GM13976 (cell line): ENCODE measurements around the gene PODXL2.

Source experiments
- DNase-seq: peaks from one replicate; pipeline ENCODE4 v3.0.0; 2012; ENCODE audit warnings: low spot score
- in situ Hi-C: fragments of 300-500 bp; cut with MboI; formaldehyde crosslinking; loops from one replicate; pipeline ENCODE4 v1.12.0; 2022; ENCODE audit warnings: low sequenced_read_pairs, mixed read lengths, inconsistent platforms; ENCODE audit not compliant: unreplicated experiment
- TF ChIP-seq, protein P1 (sequence below): IDR thresholded peaks from 2 replicates; pipeline ENCODE4 v1.5.1; 2012; ENCODE audit warnings: borderline replicate concordance, mild to moderate bottlenecking; ENCODE audit not compliant: insufficient read depth; ENCODE audit errors: extremely low read depth, missing control alignments, control extremely low read depth

The PODXL2 gene

DNA sequence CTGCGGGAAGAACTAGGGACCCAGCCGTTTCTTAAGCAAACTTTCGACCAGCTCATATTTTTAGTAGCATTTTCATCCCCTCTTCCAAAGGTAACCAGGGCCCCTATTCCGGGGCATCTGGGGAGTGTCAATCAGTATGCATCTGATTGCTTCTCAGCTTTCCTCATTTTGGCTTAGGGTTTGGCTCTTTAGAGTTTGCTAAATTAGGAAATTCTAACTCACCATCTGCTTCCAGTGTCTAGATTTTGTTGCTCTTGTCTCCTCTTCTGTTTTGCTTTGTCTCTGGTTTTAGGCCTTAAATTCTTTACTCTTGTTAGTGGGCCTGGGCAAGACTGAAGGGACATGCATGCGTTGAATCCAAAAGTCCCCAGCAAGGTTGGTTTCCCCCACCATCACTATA, 34.2 kb downstream of the PODXL2 start:
- DNase-seq = no peak
- in situ Hi-C loops = no loop called here
- TF ChIP-seq, protein P1, sequence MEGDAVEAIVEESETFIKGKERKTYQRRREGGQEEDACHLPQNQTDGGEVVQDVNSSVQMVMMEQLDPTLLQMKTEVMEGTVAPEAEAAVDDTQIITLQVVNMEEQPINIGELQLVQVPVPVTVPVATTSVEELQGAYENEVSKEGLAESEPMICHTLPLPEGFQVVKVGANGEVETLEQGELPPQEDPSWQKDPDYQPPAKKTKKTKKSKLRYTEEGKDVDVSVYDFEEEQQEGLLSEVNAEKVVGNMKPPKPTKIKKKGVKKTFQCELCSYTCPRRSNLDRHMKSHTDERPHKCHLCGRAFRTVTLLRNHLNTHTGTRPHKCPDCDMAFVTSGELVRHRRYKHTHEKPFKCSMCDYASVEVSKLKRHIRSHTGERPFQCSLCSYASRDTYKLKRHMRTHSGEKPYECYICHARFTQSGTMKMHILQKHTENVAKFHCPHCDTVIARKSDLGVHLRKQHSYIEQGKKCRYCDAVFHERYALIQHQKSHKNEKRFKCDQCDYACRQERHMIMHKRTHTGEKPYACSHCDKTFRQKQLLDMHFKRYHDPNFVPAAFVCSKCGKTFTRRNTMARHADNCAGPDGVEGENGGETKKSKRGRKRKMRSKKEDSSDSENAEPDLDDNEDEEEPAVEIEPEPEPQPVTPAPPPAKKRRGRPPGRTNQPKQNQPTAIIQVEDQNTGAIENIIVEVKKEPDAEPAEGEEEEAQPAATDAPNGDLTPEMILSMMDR = no peak

DNA sequence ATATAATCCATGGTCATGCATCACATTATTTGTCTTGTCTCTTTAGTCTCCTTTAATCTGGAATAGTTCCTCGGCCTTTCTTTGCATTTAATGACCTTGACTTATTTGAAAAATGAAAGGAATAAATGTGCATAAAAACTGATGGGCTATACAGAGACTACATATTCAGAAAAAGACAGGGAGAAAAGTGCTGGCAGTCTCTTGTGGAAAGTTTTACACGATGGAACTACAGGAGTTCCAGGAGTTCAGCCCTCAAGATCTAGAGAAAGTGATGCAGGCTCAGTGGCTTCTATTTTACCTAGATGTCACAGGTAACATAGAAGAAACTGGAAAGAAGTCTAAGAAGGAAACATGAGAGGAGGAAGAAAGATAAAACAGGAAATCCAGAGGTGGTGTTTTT, 36.2 kb downstream of the PODXL2 start:
- no peak for DNase-seq
- TF ChIP-seq, protein P1 = no peak
- in situ Hi-C loops = no loop called here

DNA sequence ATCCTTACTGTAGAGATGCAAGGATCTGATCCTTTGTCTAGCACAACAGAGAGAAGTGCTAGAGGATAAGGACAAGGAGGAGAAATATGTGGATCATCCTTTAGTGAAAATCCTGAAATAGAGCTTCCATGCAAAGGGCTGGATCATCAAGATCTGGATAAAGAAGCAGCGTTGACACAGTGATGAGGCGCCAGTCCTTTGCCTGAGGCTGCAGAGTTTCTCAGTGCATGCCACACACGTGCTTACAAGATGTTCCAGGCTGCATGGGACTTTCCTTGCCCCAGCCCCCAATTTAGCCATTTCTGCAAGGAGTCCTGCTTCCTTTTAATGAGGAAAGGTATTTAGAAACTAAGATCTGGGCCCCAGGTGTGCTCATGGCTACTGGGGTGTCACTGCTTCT, 36.6 kb downstream of the PODXL2 start:
- TF ChIP-seq, protein P1 = no peak
- in situ Hi-C loops = no loop called here
- no peak for DNase-seq

DNA sequence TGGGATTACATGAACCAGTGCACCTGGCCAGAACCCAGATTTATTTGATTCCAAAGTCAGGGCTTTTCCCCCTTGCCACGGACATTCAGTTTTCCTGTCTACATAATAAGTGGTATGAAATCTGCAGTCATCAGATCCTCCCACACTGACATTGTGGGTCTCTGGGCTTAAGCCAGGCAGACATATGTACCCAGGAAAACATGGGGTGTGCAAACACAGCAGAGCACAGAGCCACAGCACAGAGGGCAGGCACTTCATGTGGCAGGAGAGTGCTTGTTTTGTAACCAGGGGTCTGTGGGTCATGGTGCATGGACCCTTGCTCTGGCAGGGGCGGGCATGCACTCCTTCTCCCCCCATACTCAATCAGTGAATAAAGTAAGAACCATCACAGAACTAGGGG, 37.7 kb downstream of the PODXL2 start:
- in situ Hi-C loops = no loop called here
- TF ChIP-seq, protein P1 = no peak
- DNase-seq = no peak

DNA sequence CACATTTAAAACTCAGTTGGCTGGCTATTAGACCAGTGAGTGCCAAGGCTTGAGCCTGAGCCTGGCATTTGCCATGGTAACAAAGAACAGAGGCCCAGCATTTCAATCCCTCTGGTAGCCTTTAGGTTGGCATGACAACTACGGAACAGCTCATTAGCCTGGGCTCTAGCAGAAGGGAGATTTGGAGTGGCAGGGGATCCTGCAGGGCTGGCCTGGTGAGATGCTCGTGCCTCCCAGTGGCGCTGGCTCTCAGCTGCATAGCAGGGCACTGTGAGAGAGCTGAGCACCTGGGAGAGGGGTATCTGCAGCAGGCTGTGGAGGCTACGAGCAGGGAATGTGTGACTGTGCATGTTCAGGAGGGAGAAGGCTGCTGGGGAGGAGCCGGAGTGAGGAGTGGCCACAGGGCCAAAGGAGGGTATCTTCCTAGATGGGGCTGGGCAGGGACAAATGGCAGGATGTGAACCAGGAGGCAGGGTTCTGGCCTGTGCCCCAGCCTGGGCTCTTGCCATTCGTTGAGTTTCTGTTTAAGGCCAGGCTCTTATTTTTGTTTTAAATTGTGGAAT, 38.2 kb downstream of the PODXL2 start:
- in situ Hi-C loops = no loop called here
- TF ChIP-seq, protein P1 = no peak
- DNase-seq = no peak

DNA sequence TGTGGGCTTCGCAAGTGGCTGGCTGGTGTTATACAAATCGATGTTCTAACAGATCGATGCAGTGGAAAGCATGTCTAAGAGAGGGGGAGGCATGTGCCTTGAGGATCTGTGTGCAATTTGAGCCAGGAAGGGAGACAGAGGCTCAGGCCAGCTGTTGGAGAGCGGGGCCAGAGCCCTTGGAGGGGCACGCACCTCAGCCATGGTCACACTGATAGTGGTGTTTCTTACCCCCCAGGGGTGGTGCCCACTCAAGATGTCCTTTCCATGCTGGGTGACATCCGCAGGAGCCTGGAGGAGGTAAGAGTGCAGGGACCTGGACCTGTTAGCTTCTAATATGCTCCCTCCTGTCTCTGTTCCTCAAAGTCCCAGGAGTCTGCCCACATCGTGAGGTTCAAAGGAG, 39.9 kb downstream of the PODXL2 start:
- TF ChIP-seq, protein P1 = no peak
- in situ Hi-C loops = no loop called here

More for the DNA sequence above, 39.9 kb downstream of the PODXL2 start:
- no peak for DNase-seq
